Fibroblast of villous mesenchyme (primary cell): ENCODE data around the gene GABARAPL1. TPM values are rescaled to one million over a fixed set of nuclear protein-coding genes. Genes with fewer than 3 reads are reported as not detected.

ENCODE experiments used
- DNase-seq: peaks from one replicate; pipeline ENCODE4 v3.0.0-alpha.2; 2010; ENCODE audit warnings: low read depth
- H3K4me3 ChIP-seq: 2 replicates; pipeline ENCODE4 v1.5.1; 2011; ENCODE audit warnings: low read depth, mild to moderate bottlenecking, low read length
- CTCF ChIP-seq: IDR thresholded peaks from 2 replicates; pipeline ENCODE4 v1.5.1; 2012; ENCODE audit warnings: low read depth, mild to moderate bottlenecking, low read length; ENCODE audit not compliant: insufficient read depth
- total RNA-seq: library from RNA; depleted of rRNA; stranded (reverse); fragments of >200 nt; gene quantifications from 2 replicates; pipeline ENCODE4 v1.2.3, GENCODE V29; 2012

Gene GABARAPL1
- total RNA-seq, 1 donor: 131 TPM

GRCh38 chr12:10227648-10228047 is 15.0 kb downstream of the GABARAPL1 start:
- no peak for DNase-seq
- no peak for TF ChIP-seq CTCF

GRCh38 chr12:10234562-10234961 is 21.9 kb downstream of the GABARAPL1 start:
- no peak for TF ChIP-seq CTCF
- no peak overlapping the region for H3K4me3 ChIP-seq
- DNase-seq: no peak

More at GRCh38 chr12:10227648-10228047, 15.0 kb downstream of the GABARAPL1 start:
- H3K4me3 ChIP-seq: no peak overlapping the region

GRCh38 chr12:10235761-10236631 is 23.3 kb downstream of the GABARAPL1 start:
- peak; percentile 59 for DNase-seq
- no peak overlapping the region for H3K4me3 ChIP-seq
- TF ChIP-seq CTCF: peak; percentile 77

- no peak overlapping the region for H3K4me3 ChIP-seq
- DNase-seq: no peak
- no peak for TF ChIP-seq CTCF
Observed at GRCh38 chr12:10236720-10237119, 24.0 kb downstream of the GABARAPL1 start.

- no peak for TF ChIP-seq CTCF
- H3K4me3 ChIP-seq: no peak overlapping the region
- DNase-seq: peak; percentile 34
Observed at GRCh38 chr12:10238526-10238925, 25.8 kb downstream of the GABARAPL1 start.

GRCh38 chr12:10241290-10241689 is 28.6 kb downstream of the GABARAPL1 start:
- TF ChIP-seq CTCF: no peak
- DNase-seq: peak; percentile 26
- no peak overlapping the region for H3K4me3 ChIP-seq
